Measurements from ENCODE around the gene NR2C1.

Gene NR2C1

DNA sequence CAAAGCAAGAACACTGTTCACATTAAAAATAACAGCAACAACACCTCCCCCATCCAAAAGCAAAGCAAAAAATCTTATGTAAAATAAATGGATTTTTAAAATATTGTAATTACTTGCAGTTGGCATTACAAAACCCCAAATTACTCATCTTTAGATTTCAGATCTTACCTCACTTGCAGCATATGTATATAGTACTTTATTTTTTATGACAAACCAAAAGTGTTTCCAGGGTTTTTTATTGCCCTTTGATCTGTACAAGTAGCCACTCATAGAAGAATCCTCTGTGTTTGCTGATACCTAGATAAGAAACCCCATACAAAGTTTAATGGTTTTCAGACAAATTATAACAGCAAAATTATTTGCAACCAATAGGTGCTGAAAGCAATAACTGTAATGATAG is 12.2 kb upstream of the NR2C1 start:
- no peak overlapping the region for H2AFZ ChIP-seq (ENCODE audit: low read depth, low read length, severe bottlenecking)
- no peaks in the 10 kb centered on the region for H4K20me1 ChIP-seq (ENCODE audit: low read depth, low read length)
- H3K9me2 ChIP-seq (replicated peaks; ENCODE audit: insufficient read depth, low read length), result no peaks in the 10 kb centered on the region
- H3K36me3 ChIP-seq (ENCODE audit: low read length), result no peaks in the 10 kb centered on the region
- H3K27me3 ChIP-seq (ENCODE audit: low read length), result no peaks in the 10 kb centered on the region
- H3K79me2 ChIP-seq (ENCODE audit: insufficient read depth, low read length), result no peaks in the 10 kb centered on the region
- H3K9me3 ChIP-seq (ENCODE audit: insufficient read depth, low read length), result no peaks in the 10 kb centered on the region
- no peak overlapping the region for H3K27ac ChIP-seq (ENCODE audit: low read depth, low read length)
- TF ChIP-seq EZH2phosphoT487 (conservative IDR thresholded peaks at IDR 0.05; ENCODE audit: low read length), result no peak
- TF ChIP-seq, protein P1, sequence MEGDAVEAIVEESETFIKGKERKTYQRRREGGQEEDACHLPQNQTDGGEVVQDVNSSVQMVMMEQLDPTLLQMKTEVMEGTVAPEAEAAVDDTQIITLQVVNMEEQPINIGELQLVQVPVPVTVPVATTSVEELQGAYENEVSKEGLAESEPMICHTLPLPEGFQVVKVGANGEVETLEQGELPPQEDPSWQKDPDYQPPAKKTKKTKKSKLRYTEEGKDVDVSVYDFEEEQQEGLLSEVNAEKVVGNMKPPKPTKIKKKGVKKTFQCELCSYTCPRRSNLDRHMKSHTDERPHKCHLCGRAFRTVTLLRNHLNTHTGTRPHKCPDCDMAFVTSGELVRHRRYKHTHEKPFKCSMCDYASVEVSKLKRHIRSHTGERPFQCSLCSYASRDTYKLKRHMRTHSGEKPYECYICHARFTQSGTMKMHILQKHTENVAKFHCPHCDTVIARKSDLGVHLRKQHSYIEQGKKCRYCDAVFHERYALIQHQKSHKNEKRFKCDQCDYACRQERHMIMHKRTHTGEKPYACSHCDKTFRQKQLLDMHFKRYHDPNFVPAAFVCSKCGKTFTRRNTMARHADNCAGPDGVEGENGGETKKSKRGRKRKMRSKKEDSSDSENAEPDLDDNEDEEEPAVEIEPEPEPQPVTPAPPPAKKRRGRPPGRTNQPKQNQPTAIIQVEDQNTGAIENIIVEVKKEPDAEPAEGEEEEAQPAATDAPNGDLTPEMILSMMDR (IDR thresholded peaks at IDR 0.05; ENCODE audit: insufficient read depth, low read length, poor library complexity, severe bottlenecking), result no peak
- H3F3A ChIP-seq (ENCODE audit: insufficient read depth), result no peaks in the 10 kb centered on the region
- no peak overlapping the region for H3K4me3 ChIP-seq (ENCODE audit: insufficient read depth, low read length, poor library complexity, severe bottlenecking)
- H3K4me2 ChIP-seq (ENCODE audit: low read depth, low read length, poor library complexity, severe bottlenecking), result no peak overlapping the region
- H3K9ac ChIP-seq (ENCODE audit: low read length), result no peak overlapping the region

GRCh38 chr12:95083938-95084337 is 10.5 kb upstream of the NR2C1 start:
- Histone ChIP-seq H3K4me2 (ENCODE audit: low read depth, low read length, poor library complexity, severe bottlenecking) (no peak overlapping the region), H3F3A (ENCODE audit: insufficient read depth) (no peaks in the 10 kb centered on the region), H3K9me2 (replicated peaks; ENCODE audit: insufficient read depth, low read length) (no peaks in the 10 kb centered on the region), H2AFZ (ENCODE audit: low read depth, low read length, severe bottlenecking) (no peak overlapping the region), H3K79me2 (ENCODE audit: insufficient read depth, low read length) (no peaks in the 10 kb centered on the region), H3K4me3 (ENCODE audit: insufficient read depth, low read length, poor library complexity, severe bottlenecking) (no peak overlapping the region), H3K36me3 (ENCODE audit: low read length) (no peaks in the 10 kb centered on the region), H3K9me3 (ENCODE audit: insufficient read depth, low read length) (no peaks in the 10 kb centered on the region), H3K27me3 (ENCODE audit: low read length) (no peaks in the 10 kb centered on the region), H3K27ac (ENCODE audit: low read depth, low read length) (no peak overlapping the region), H4K20me1 (ENCODE audit: low read depth, low read length) (no peaks in the 10 kb centered on the region), H3K9ac (ENCODE audit: low read length) (no peak overlapping the region)
- TF ChIP-seq, protein P1 (IDR thresholded peaks at IDR 0.05; ENCODE audit: insufficient read depth, low read length, poor library complexity, severe bottlenecking), result no peak
- TF ChIP-seq EZH2phosphoT487 (conservative IDR thresholded peaks at IDR 0.05; ENCODE audit: low read length), result no peak

DNA sequence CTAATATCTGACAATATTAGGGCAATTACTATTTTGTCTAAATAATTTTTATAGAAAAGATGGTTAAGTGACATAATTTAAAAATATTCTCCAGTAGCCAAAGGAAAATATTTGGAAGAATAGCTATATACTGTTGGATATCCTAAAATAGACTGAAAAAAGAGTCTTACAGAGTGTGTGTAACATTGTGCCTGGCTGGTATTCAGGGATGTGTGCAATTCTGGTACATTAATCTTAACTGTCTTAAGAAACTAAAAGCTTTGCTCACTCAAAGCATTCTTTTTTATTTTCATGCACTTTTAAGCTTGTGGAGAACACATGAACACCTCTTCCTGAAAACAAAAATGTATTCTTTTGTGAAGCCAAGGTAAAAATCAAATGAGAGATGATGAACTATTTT is 10.1 kb upstream of the NR2C1 start:
- Histone ChIP-seq H3K9me3 (ENCODE audit: insufficient read depth, low read length) (no peaks in the 10 kb centered on the region), H3K79me2 (ENCODE audit: insufficient read depth, low read length) (no peaks in the 10 kb centered on the region), H3K27ac (ENCODE audit: low read depth, low read length) (no peak overlapping the region), H2AFZ (ENCODE audit: low read depth, low read length, severe bottlenecking) (no peak overlapping the region), H3K4me2 (ENCODE audit: low read depth, low read length, poor library complexity, severe bottlenecking) (no peak overlapping the region), H3K9ac (ENCODE audit: low read length) (no peak overlapping the region), H3K4me3 (ENCODE audit: insufficient read depth, low read length, poor library complexity, severe bottlenecking) (no peak overlapping the region), H3K27me3 (ENCODE audit: low read length) (no peaks in the 10 kb centered on the region), H3K9me2 (replicated peaks; ENCODE audit: insufficient read depth, low read length) (no peaks in the 10 kb centered on the region), H3F3A (ENCODE audit: insufficient read depth) (no peaks in the 10 kb centered on the region), H3K36me3 (ENCODE audit: low read length) (no peaks in the 10 kb centered on the region), H4K20me1 (ENCODE audit: low read depth, low read length) (no peaks in the 10 kb centered on the region)
- TF ChIP-seq, protein P1 (IDR thresholded peaks at IDR 0.05; ENCODE audit: insufficient read depth, low read length, poor library complexity, severe bottlenecking), result no peak
- TF ChIP-seq EZH2phosphoT487 (conservative IDR thresholded peaks at IDR 0.05; ENCODE audit: low read length), result no peak
